ENCODE measurements around the gene DIAPH3.
"Not testable (repeated sequence)": the region's sequence is repeated elsewhere in the genome, so short reads cannot be mapped to it uniquely, and the experiment has no call there.

Gene DIAPH3, protein sequence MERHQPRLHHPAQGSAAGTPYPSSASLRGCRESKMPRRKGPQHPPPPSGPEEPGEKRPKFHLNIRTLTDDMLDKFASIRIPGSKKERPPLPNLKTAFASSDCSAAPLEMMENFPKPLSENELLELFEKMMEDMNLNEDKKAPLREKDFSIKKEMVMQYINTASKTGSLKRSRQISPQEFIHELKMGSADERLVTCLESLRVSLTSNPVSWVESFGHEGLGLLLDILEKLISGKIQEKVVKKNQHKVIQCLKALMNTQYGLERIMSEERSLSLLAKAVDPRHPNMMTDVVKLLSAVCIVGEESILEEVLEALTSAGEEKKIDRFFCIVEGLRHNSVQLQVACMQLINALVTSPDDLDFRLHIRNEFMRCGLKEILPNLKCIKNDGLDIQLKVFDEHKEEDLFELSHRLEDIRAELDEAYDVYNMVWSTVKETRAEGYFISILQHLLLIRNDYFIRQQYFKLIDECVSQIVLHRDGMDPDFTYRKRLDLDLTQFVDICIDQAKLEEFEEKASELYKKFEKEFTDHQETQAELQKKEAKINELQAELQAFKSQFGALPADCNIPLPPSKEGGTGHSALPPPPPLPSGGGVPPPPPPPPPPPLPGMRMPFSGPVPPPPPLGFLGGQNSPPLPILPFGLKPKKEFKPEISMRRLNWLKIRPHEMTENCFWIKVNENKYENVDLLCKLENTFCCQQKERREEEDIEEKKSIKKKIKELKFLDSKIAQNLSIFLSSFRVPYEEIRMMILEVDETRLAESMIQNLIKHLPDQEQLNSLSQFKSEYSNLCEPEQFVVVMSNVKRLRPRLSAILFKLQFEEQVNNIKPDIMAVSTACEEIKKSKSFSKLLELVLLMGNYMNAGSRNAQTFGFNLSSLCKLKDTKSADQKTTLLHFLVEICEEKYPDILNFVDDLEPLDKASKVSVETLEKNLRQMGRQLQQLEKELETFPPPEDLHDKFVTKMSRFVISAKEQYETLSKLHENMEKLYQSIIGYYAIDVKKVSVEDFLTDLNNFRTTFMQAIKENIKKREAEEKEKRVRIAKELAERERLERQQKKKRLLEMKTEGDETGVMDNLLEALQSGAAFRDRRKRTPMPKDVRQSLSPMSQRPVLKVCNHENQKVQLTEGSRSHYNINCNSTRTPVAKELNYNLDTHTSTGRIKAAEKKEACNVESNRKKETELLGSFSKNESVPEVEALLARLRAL

DNA sequence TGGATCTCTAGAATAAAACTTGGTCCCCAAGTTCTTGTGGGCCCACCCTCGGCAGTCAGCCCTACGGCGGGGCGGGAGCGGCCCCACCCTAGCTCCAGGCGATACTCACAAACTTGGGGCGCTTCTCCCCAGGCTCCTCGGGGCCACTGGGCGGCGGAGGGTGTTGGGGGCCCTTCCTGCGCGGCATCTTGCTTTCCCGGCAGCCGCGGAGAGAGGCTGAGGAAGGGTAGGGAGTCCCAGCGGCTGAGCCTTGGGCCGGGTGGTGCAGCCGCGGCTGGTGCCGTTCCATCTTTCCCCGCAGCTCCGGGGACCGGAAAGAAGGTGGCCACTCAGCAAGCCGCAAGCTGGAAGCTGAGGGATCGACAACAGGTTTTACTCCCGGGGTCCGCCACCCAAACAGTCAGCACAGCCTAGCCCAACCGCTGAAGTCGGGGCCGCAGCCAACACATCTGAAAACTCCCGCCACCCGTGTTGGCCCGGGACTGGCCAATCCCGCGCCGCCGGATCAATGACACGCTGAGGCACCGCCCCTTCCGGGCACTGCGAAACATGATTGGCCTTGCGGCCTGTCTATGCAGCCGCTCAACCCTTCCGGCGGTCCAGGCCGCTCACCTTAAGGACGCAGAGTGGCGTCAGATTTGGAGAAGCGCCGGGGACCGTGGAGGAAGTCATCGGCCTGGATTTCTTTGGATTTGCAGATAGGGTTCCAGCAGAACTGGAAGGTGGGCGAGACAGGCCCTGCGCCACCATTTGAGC, at the start of gene DIAPH3:
TSS of gene DIAPH3 (minus strand) at position 451 of the 756 bp plus-strand sequence. CDS start at position 289, 162 bp downstream.
- DNase-seq (ENCODE audit: low spot score): peak; percentile 96

- DNase-seq (ENCODE audit: low spot score): no peak
Measured at GRCh38 chr13:60213236-60213744, 49.6 kb upstream of the DIAPH3 start.

DNA sequence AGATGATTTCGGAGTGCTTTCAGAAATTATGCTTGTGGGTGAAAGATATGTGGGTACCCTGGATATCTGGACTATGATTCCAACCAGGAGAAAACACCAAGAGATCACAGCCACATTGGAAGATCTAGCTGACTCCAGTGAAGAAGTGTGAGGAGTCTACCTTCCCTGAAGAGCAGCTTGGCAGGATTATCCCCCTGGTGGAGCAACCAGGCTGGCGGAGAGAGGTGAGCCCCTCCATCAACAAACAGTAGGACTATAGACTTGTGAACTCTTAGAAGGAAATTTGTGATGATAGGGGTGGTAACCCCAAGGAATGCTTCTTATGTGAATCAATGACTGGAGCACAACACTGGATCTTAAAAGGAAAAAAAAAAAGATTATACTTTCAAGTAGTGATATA, 47.8 kb upstream of the DIAPH3 start:
- no peak for DNase-seq (ENCODE audit: low spot score)

GRCh38 chr13:60210510-60211330, 47.0 kb upstream of the DIAPH3 start:
- no peak for DNase-seq (ENCODE audit: low spot score)

DNA sequence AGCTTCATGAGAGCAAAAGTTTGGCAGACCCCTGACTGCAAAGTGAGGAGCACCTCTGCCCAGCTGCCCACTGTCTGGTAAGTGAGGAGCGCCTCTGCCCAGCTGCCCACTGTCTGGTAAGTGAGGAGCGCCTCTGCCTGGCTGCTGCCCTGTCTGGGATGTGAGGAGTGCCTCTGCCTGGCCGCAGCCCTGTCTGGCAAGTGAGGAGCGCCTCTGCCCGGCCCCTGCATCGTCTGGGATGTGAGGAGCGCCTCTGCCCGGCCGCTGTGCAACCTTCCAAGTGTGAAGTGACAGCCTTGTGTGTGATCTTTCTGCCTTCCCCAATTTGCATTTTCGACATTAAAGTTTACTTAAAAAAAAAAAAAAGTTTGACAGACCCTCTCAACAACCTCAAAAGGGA, 41.8 kb upstream of the DIAPH3 start:
- DNase-seq (ENCODE audit: low spot score): not testable (repeated sequence)

DNA sequence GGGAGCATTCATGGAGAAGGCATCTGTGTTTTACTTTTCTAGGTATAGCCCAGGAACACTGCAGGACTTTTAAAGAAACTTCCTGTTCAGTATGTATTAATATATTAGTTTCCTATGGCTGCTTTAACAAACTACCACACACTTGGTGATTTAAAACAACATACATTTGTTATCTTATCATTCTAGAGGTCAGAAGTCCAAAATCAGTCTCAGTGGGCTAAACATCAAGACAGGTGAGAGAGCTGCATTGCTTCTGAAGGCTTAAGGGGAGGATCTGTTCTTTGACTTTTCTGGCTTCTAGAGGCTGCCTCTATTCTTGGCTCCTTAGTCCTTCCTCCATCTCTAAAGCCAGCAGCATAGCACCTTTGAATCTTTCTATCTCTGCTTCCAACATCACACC, 37.6 kb upstream of the DIAPH3 start:
- no peak for DNase-seq (ENCODE audit: low spot score)

DNA sequence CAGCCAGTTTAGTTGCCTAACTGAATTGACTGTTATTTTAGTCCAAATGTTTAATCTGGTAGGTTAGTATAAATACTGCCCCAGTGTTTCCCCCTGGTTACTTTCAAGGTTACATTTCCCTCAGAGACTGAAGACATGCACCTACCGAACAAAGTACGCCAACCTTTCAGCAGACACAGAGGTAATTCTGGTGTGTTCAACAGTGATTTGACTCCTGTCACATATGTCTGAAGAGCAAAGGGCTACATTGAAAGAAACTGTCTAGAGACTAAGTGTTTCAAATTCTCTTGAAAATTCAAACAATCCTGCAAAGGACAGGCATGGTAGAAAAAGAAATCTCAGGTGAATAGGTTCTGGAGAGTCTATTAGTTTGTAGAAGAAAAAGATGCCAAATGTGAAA, 32.2 kb upstream of the DIAPH3 start:
- not testable (repeated sequence) for DNase-seq (ENCODE audit: low spot score)

GRCh38 chr13:60182907-60183306, 19.2 kb upstream of the DIAPH3 start:
- DNase-seq (ENCODE audit: low spot score): no peak

DNA sequence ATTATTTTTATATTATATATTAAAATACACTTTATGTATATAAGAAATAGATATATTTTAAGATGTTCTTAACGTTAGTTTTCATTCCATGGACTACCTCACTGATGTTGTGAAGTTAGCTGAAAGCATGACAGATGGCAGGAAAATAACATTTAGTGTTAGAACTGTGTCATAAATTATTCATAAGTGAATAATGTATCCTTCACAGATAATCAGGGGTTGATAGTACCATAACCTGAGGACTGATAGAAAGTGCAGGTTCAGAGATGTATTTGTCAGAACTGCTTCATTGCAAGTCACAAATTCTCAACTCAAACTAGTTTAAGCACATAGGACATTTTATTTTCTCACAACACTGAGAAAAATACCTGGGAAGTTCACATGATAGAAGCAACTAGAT, 14.6 kb upstream of the DIAPH3 start:
- no peak for DNase-seq (ENCODE audit: low spot score)

DNA sequence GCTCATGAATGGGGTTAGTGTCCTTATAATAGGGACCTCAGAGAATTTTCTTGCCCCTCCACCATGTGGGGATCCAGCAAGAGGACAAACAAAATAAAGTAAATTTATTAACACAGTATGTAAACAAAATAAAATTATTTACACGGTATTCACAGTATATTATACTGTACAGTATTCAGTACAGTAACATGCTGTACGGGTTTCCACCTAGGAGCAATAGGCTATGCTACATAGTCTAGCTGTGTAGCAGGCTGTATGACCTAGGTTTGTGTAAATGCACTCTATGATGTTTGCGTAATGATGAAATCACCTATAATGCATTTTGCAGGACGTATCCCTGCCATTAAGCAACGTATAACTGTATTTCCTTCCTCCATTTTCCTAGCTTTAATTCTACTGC, 11.8 kb upstream of the DIAPH3 start:
- DNase-seq (ENCODE audit: low spot score): no peak

DNA sequence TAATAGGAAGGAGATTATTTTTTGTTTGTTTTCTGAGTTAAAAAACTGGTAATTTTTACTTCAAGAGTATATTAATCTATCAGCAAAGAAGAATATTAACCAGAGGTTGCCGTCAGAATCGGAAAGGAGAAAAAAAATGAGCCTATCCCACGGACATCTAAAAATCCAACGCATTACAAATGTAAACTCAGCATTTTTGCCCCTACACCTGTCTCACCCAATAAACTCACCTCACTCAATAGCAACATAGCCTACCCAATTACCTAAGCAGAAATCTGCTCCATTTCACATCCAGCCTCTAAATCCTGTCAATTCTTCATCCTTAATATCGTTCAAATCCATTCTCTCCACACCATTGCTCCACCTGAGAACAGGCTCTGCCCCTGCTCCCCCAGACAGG, 10.4 kb upstream of the DIAPH3 start:
- no peak for DNase-seq (ENCODE audit: low spot score)

- DNase-seq (ENCODE audit: low spot score): no peak
Measured at GRCh38 chr13:60172111-60172510, 8.4 kb upstream of the DIAPH3 start.

- DNase-seq (ENCODE audit: low spot score): no peak
Measured at GRCh38 chr13:60170414-60170813, 6.7 kb upstream of the DIAPH3 start.

DNA sequence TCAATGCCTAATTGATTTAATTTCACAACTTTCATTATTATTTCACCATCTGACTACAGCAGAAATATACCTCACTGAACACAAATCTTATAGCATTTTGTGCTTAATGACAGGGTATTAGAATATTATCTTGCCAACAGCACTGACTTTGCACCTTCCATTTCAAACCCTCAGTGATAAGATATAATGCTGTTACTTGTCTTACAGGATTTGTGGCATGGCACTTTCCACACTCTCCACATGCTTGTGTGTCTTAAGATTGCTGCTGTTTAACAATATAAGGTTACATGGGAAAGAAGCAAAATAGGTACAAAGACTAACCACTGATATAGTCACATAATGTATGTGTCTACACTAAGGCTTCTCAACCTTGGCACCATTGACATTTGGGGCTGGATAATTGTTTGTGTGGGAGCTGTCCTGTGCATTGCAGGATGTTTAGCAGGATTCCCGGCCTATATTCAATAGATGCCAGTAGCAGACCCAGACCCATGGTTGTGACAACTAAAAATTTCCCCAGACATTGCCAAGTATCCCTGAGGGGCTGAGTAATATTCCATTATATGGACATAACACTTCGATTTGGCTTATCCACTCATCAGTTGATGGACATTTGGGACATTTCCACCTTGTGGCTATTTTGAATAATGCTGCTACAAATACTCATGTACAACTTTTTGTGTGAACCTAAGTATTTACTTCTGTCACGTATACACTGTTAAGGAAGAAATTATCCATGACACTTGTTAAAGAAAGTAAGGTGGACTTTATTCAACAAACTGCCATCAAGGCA, 5.7 kb upstream of the DIAPH3 start:
- DNase-seq (ENCODE audit: low spot score): no peak

GRCh38 chr13:60167121-60167520, 3.4 kb upstream of the DIAPH3 start:
- no peak for DNase-seq (ENCODE audit: low spot score)

DNA sequence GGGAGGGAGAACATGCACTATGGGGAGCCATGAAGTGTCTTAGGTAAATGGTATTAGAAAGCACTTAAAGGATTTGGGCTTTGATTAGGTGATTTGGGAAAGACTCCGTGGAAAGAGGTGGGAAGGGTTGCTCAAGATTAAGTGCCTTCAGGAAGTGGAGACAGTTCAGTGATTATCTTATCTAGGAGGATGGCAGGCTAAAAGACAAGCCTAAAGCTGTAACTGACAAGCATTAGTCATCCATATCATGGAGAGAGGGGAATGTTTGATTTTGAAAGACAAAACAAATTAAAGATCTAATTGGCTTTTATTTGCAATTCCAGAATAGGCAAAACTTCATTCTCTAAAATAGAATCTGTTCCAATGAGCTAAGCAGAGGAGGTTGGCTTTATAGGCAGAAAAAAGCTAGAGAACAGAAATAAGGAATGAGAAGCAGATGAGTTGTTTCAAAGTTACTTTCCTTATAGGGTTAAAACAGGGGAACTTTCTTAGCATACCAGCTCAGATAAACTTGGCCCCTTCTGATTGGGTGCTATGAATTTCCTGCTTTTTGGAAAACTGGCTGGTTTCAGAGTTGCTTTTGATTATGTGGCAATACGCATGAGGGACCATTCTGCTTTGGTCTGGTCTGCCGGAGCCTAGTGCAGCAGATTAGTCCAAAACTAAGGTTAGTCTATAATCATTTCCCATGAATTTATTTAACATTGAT, 1.8 kb upstream of the DIAPH3 start:
- no peak for DNase-seq (ENCODE audit: low spot score)

GRCh38 chr13:60164234-60164889, 634 bp upstream of the DIAPH3 start:
- no peak for DNase-seq (ENCODE audit: low spot score)

- no peak for DNase-seq (ENCODE audit: low spot score)
Measured at GRCh38 chr13:60162096-60162495, 1.6 kb downstream of the DIAPH3 start.
